ENCODE measurements around the gene SNX18.

The SNX18 gene

GRCh38 chr5:54528633-54529209 lies 11.2 kb downstream of the SNX18 start:
- TF ChIP-seq, protein P1, sequence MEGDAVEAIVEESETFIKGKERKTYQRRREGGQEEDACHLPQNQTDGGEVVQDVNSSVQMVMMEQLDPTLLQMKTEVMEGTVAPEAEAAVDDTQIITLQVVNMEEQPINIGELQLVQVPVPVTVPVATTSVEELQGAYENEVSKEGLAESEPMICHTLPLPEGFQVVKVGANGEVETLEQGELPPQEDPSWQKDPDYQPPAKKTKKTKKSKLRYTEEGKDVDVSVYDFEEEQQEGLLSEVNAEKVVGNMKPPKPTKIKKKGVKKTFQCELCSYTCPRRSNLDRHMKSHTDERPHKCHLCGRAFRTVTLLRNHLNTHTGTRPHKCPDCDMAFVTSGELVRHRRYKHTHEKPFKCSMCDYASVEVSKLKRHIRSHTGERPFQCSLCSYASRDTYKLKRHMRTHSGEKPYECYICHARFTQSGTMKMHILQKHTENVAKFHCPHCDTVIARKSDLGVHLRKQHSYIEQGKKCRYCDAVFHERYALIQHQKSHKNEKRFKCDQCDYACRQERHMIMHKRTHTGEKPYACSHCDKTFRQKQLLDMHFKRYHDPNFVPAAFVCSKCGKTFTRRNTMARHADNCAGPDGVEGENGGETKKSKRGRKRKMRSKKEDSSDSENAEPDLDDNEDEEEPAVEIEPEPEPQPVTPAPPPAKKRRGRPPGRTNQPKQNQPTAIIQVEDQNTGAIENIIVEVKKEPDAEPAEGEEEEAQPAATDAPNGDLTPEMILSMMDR (IDR thresholded peaks at IDR 0.05; ENCODE audit: insufficient read depth, low read length, missing control alignments), result no peak
- POLR2A ChIA-PET, result no interaction called here
- no peak overlapping the region for H3K4me3 ChIP-seq (ENCODE audit: low read depth, low read length)
- no peak for DNase-seq (ENCODE audit: low read depth, low spot score)
- CTCF ChIA-PET, result interaction anchor here (1.1 to 1.9 kb wide), 3 partner anchors 9 to 321 kb away, joined by 3 to 4 read pairs (median 3); no protein-coding TSS in a partner anchor

DNA sequence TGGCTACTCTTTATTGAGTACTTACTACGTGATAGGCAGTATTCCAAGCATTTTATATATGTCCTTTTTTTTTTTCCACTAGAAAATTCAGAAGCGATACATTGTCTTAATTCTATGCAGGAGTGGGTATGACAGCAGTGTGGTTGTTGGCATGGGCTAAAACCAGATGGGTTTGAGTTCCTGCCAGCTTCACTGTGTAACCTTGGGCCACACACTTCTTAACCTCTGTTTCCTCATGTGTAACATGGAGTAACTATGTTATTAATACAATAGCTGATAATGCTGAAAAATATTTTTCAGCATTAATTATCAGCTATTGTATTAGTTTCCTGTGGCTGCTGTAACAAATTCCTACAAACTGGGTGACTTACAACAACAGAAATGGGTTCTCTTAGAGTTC lies 12.0 kb downstream of the SNX18 start:
- TF ChIP-seq, protein P1 (IDR thresholded peaks at IDR 0.05; ENCODE audit: insufficient read depth, low read length, missing control alignments), result no peak
- POLR2A ChIA-PET, result no interaction called here
- no peak for DNase-seq (ENCODE audit: low read depth, low spot score)
- no peak overlapping the region for H3K4me3 ChIP-seq (ENCODE audit: low read depth, low read length)
- CTCF ChIA-PET, result interaction anchor here (1.3 to 1.9 kb wide), 4 partner anchors 9 to 316 kb away, joined by 3 to 10 read pairs (median 4); partner anchors contain the start of gene SNX18

GRCh38 chr5:54531546-54531945 lies 14.0 kb downstream of the SNX18 start:
- H3K4me3 ChIP-seq (ENCODE audit: low read depth, low read length), result no peak overlapping the region
- DNase-seq (ENCODE audit: low read depth, low spot score), result no peak
- ChIA-PET CTCF (no interaction called here), POLR2A (no interaction called here)
- TF ChIP-seq, protein P1 (IDR thresholded peaks at IDR 0.05; ENCODE audit: insufficient read depth, low read length, missing control alignments), result no peak

DNA sequence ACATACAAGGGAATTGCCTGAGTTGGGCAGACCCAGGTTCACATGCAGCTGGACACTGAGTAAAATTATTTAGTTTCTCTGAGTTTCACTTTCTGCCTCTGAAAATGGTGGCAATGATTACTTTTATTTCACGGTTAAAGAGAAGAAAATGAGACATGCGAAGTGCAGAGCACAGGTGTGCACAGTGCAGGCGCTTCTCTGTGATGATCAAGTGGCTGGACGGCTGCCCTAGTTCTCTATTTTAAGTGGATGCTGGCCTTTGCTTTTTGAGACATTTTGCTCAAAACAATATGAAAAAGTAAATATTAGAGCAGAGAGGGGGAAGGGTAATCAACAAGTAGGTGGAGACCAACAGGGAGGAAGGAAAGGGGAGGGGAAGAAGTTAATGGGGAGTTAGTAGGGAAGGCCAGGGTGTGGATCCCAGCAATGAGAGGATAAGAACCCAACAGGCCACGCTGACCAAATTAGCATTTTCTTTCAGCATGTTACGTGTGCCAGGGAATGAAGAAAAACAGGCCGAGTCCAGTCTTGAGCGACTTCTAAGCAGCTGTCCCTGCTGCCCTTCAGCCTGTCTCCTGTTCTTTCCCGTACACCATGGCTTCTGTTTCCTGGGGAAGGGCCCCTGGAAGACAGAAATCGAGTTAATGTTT lies 16.1 kb downstream of the SNX18 start:
- no peak overlapping the region for H3K4me3 ChIP-seq (ENCODE audit: low read depth, low read length)
- no peak for DNase-seq (ENCODE audit: low read depth, low spot score)
- ChIA-PET CTCF (no interaction called here), POLR2A (no interaction called here)
- TF ChIP-seq, protein P1 (IDR thresholded peaks at IDR 0.05; ENCODE audit: insufficient read depth, low read length, missing control alignments), result no peak

DNA sequence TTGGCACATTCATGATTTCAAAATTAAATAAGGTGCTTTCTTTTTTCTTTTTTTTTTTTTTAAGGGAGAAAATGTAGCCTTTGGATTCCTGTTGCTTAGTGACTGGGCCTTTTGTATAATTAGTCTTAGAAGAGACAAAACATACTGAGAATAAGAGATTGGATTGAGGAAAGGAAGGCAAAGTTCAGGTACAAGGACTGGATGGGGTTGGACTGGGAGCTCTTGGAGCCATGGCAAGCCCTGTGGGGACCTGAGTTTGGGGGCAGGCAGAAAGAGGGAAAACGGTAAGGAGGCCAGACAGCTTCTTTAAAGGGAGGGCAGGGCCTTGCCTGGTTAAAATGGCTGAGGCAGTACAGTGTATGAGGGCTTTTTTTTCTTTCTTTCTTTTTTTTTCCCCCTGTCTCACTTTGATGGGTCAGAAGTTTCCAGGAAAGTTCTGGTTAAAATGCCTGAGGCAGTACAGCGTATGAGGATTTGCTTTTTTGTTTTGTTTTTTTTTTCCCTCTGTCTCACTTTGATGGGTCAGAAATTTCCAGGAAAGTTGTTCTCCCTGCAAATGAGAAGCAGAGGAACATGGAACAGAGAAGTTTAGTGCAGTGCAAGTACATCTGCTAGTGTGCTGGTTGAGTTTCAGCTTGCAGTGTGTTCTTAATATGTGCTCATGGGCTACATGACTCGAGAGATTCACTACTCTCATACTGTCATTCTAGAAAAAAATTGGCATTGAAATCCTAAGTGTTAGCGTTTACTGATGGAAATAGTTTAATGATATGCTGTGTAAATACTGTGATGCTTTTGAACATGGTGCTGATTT lies 16.8 kb downstream of the SNX18 start:
- POLR2A ChIA-PET, result no interaction called here
- CTCF ChIA-PET, result interaction anchor here (1.0 to 1.5 kb wide), 2 partner anchors 9 to 185 kb away, joined by 3 read pairs; no protein-coding TSS in a partner anchor
- H3K4me3 ChIP-seq (ENCODE audit: low read depth, low read length), result no peak overlapping the region
- TF ChIP-seq, protein P1 (IDR thresholded peaks at IDR 0.05; ENCODE audit: insufficient read depth, low read length, missing control alignments), result no peak
- no peak for DNase-seq (ENCODE audit: low read depth, low spot score)

All from AG04449 (cell line).